Dedifferentiated amniotic fluid mesenchymal stem cell (primary cell): ENCODE data around the gene BCLAF1.
"Not testable (repeated sequence)": the region's sequence is repeated elsewhere in the genome, so short reads cannot be mapped to it uniquely, and the experiment has no call there.

ENCODE experiments used
- DNase-seq: peaks from one replicate; pipeline ENCODE4 v3.0.0-alpha.2; 2016; ENCODE audit errors: extremely low spot score

Gene BCLAF1

DNA sequence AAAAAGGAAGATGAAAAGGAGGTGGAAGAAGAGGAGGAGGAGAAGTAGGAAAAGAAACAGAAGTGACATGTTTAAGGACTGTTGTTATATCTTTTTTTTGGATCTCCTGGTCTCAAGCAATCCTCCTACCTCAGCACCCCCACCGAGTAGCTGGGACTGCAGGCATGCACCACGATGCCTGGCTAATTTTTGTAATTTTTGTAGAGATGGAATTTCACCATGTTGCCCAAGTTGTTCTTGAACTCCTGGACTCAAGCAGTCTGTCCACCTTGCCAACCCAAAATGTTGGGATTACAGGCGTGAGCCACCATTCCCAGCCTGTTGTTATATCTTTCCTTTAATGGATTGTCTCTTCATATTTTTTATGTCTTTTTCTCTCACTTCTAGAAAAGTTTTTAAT, 19.5 kb upstream of the BCLAF1 start:
- no peak for DNase-seq

- not testable (repeated sequence) for DNase-seq
Observed at GRCh38 chr6:136308469-136308868, 18.8 kb upstream of the BCLAF1 start.

GRCh38 chr6:136307351-136307750, 17.7 kb upstream of the BCLAF1 start:
- no peak for DNase-seq

DNA sequence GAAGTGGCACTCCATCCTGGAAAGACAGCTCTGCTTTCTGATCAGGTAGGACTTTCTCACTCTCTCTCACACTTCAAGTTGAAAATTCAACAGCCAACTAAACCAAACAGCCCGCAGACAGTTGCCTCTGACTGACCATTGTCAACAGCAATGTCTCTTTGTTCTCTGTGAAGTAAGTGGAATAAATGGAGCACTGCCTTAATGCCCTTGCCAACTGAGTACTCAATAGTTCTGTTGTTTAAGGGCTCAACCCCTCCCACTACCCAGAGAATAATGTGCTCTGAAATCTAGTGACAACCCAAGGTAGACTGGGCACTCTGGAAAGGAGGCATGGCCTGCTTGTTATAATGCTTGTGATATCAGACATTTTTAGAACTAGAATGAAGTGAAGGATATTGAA, 16.8 kb upstream of the BCLAF1 start:
- DNase-seq: no peak

DNA sequence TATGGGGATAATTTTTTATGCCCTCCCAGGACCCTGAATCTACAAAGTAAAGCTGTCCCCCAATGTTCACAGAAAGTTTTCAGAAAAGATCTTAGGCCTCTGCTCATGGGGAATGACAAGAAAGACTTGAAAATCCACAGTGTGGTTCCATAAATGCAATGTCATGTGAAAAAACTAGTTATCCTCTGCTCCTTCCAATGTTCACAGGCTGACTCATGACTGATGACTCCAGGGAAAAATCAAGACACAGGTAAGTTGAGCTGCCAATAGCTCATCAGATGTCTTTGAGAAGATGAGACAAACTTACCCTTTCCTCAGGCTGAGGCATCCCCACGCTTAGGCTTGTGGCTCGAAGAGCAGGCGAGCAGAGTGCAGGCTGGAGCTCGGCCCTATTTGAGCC, 14.8 kb upstream of the BCLAF1 start:
- DNase-seq: no peak

GRCh38 chr6:136303516-136303915, 13.9 kb upstream of the BCLAF1 start:
- DNase-seq: no peak

- no peak for DNase-seq
Observed at GRCh38 chr6:136294621-136295020, 5.0 kb upstream of the BCLAF1 start.

GRCh38 chr6:136290410-136291010, 864 bp upstream of the BCLAF1 start:
- peak; percentile 83 for DNase-seq

- DNase-seq: peak; percentile 88
Observed at GRCh38 chr6:136289327-136289578, 393 bp downstream of the BCLAF1 start.

DNA sequence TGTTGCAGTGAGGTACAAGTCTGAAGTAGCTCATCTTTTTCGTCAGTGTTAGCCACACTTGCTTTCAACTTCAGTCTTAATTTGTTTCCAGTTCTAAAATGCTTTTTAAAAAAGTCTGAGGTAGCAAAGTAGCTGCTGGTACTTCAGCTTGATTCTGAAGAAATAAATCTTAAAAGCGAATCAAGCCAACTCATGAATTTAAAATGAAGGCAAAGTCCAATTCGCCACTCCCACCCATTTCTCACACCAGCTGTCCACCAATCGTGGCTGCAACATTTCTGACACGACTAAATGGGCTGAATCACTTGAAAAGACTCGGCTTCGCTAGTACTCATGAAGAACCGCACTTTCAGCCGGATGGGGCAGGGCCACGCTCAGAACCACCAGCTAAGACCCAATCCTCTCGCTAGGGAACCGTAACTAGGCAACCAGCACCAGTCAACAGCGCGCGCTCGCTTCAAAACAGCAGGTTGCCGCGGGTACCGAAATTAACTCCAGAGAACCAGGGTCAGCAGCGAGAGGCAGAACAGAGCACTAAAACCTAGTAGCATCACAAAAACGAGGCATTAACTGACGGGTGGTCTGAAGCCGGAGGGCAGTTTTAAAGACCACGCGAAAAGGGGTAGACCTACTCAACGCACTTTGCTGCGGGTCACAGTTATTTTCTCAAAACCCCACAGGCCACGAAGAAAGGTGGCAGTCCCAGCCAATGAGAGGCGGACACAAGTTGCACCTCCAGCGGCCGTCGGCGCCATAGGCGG, 900 bp downstream of the BCLAF1 start:
- peak; percentile 93 for DNase-seq

GRCh38 chr6:136284909-136285308, 4.7 kb downstream of the BCLAF1 start:
- DNase-seq: no peak

- DNase-seq: no peak
Observed at GRCh38 chr6:136282906-136283305, 6.7 kb downstream of the BCLAF1 start.

DNA sequence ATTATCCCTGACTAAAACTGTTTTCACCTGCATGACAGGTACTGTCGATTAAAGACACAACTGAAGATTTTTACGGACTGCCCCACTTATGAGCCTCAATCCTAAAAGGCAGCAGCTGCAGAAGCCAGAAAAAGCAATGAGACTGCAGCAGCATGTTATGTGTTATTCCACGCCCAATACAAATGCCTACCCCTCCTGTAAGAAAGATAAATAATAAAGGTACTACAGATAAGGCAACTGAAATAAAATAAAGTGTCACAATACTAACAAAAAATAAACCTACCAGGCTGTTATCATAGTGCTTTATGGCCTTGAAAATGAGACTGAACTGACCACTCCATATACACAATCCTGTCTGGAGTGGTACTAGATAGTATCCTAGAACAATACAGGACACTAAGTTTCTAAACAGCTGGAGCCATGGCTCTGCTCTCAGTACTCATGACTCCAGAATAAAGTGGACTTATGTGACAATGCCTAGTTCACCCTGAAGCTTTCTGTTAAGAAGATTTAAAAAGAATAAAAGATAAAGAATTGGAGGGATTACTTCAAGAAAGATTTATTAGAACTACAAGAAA, 9.5 kb downstream of the BCLAF1 start:
- no peak for DNase-seq

- no peak for DNase-seq
Observed at GRCh38 chr6:136274062-136274461, 15.6 kb downstream of the BCLAF1 start.

GRCh38 chr6:136265101-136265500, 24.5 kb downstream of the BCLAF1 start:
- no peak for DNase-seq

- DNase-seq: no peak
Observed at GRCh38 chr6:136262940-136263339, 26.7 kb downstream of the BCLAF1 start.

GRCh38 chr6:136254851-136255466, 34.7 kb downstream of the BCLAF1 start:
- DNase-seq: no peak

GRCh38 chr6:136253734-136254133, 35.9 kb downstream of the BCLAF1 start:
- DNase-seq: no peak

GRCh38 chr6:136252441-136252840, 37.2 kb downstream of the BCLAF1 start:
- DNase-seq: no peak

GRCh38 chr6:136251394-136251793, 38.3 kb downstream of the BCLAF1 start:
- no peak for DNase-seq

DNA sequence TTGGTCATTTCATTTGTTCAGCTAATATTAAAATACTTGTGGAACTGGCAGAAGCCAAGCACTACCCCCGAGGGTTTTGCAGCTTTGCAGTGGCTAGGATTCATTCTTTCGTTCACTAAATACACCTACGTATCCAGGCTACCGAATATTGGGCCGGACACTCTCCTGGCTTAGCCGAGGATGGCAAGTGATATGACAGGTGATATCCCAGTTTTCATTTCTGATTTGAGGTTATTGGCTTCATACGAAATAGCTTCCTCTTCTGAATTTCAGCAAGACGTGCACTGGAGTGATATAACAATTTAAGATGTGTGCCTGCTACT, 39.0 kb downstream of the BCLAF1 start:
- DNase-seq: no peak

DNA sequence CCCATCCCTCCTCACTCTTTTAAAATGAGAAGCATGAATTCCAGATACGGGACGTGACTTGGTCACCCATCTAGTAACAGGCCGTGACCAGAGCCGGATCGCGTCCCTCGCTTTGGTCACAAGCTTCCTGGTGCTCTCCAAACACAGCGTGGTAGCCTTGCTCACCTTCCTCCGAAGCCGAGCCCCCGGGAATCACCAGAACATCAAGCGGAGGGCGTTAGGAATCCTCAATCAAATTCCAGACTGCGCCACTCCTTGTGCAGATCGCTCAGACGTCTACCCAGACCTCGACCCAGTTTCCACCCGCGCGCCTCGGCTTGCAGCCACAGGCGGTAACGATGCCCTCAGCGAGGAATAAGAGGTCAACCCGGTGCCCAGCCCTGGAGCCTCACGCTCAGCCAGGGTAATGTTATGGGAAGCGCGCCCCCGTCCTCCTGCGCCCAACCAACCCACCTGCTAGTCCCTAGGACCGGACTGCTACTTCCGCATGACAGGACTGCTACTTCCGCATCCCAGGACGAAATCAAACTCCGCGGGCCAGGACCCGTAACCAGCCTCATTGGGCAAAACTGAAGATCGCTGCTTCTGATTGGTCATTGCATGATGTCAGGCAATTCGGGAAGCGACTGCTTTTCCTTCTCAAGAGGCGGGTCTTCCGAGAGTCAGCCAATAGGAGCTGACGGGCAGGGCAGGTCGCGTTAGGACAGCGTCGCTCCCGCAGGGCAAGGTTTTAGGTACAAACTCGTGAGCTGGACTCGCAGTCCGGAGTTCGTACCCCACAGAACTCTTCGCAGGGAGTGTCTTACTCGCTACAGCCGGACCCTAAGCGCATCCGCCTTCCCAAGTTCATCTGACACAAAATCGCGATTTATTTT, 39.6 kb downstream of the BCLAF1 start, which contains the start of gene MTFR2:
Gene MTFR2, minus strand, starts transcription at position 501 of the 875 bp plus-strand sequence. CDS start 1,212 bp downstream, outside the sequence.
- peak; percentile 100 for DNase-seq
